Rectal smooth muscle tissue (tissue), 1 donor: ENCODE measurements around the gene NSG1.
"Not testable (repeated sequence)": the region's sequence is repeated elsewhere in the genome, so short reads cannot be mapped to it uniquely, and the experiment has no call there.

Experiments
- H3K27ac ChIP-seq: one replicate; pipeline ENCODE4 v1.7.0; 2013; ENCODE audit warnings: low read depth, low read length, inconsistent platforms
- H3K27me3 ChIP-seq: one replicate; pipeline ENCODE4 v1.7.0; 2013; ENCODE audit warnings: low read length; ENCODE audit not compliant: control insufficient read depth, insufficient read depth
- H3K36me3 ChIP-seq: one replicate; pipeline ENCODE4 v1.7.0; 2013; ENCODE audit warnings: low read length; ENCODE audit not compliant: control insufficient read depth, insufficient read depth
- H3K4me1 ChIP-seq: one replicate; pipeline ENCODE4 v1.7.0; 2013; ENCODE audit warnings: low read length; ENCODE audit not compliant: control insufficient read depth, insufficient read depth
- H3K4me3 ChIP-seq: one replicate; pipeline ENCODE4 v1.7.0; 2013; ENCODE audit warnings: low read length
- H3K9ac ChIP-seq: one replicate; pipeline ENCODE4 v1.7.0; 2013; ENCODE audit warnings: low read length

The NSG1 gene

DNA sequence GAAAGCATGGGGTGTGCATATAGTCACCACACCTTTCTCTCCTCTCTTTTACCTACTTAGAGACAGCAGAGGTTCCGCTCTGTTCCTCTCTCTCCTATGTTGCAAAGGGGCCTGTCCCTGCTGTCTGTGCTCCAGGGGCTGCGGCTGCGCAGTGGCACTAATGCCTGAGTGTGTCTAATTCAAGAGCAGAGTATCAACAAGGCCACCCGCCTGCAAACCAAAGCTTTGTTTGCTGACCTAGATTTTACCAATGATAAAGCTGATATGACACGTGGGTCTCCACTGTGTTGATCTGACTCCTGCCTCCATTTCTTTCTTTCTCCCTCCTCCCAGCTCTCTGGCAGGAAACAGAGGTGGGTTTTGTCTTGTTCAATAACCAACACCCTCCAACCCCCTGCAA, 74.9 kb downstream of the NSG1 start:
- H3K27ac ChIP-seq: no peak overlapping the region
- H3K4me1 ChIP-seq: no peaks in the 10 kb centered on the region
- H3K4me3 ChIP-seq: no peak overlapping the region
- H3K27me3 ChIP-seq: no peaks in the 10 kb centered on the region
- no peak overlapping the region for H3K9ac ChIP-seq
- peaks cover 9% of the 10 kb centered on the region for H3K36me3 ChIP-seq

DNA sequence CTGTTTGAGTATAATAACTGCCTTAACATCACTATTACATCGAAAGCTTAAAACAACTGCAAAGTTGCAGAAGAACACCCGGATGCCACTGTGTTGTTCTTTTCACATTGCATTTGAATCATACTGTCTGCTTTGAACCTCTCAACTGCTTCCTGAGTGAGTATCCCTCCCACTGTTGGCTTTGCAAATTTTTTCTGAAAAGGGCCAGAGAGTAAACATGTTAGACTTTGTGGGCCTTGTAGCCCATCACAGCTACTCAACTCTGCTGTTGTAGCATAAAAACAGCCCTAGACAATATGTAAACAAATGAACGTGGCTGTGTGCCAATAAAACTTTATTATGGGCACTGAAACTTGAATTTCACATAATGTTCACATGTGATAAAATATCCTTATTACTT, 76.1 kb downstream of the NSG1 start:
- no peak overlapping the region for H3K4me3 ChIP-seq
- no peaks in the 10 kb centered on the region for H3K27me3 ChIP-seq
- H3K4me1 ChIP-seq: no peaks in the 10 kb centered on the region
- H3K36me3 ChIP-seq: peaks cover 8% of the 10 kb centered on the region
- no peak overlapping the region for H3K27ac ChIP-seq
- H3K9ac ChIP-seq: no peak overlapping the region

DNA sequence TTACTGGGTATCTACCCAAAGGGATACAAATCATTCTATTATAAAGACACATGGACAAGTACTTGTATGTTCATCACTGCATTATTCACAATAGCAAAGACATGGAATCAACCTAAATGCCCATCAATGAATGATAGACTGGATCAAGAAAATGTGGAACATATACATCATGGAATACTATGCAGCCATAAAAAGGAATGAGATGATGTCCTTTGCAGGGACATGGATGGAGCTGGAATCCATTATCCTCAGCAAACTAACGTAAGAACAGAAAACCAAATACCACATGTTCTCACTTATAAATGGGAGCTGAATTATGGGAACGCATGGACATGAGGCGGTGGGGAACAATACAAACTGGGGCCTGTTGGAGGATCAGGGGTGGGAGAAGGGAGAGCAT, 78.3 kb downstream of the NSG1 start:
- not testable (repeated sequence) for H3K9ac ChIP-seq, H3K4me1 ChIP-seq, H3K27me3 ChIP-seq, H3K4me3 ChIP-seq, H3K27ac ChIP-seq
- peaks cover 14% of the 10 kb centered on the region for H3K36me3 ChIP-seq
